K562 (cell line): Measurements from ENCODE around the gene SOX18. TPM values are rescaled to one million over a fixed set of nuclear protein-coding genes. Genes with fewer than 3 reads are reported as not detected.

Experiments used
- GABPB2 ChIP-seq: fragments of 250-450 bp; sonication (Bioruptor Pico); conservative IDR thresholded peaks from 2 replicates; pipeline ENCODE4 v1.5.1; 2021; ENCODE audit warnings: mild to moderate bottlenecking
- HOXB6 ChIP-seq: fragments of 250-450 bp; sonication (Bioruptor Pico); IDR thresholded peaks from 2 replicates; pipeline ENCODE4 v1.5.1; 2022; ENCODE audit warnings: mild to moderate bottlenecking, borderline replicate concordance
- IFI16 ChIP-seq: fragments of 250-450 bp; sonication (Bioruptor Pico); IDR thresholded peaks from 2 replicates; pipeline ENCODE4 v2.1.2; 2022; ENCODE audit warnings: mild to moderate bottlenecking, inconsistent platforms
- IRF1 ChIP-seq: sonication (generic); formaldehyde crosslinking; IDR thresholded peaks from 2 replicates; pipeline ENCODE4 v1.8.0; 2022; ENCODE audit warnings: missing genetic modification reagents, mild to moderate bottlenecking, borderline replicate concordance
- JUNB ChIP-seq: fragments of 450-650 bp; formaldehyde crosslinking; conservative IDR thresholded peaks from 2 replicates; pipeline ENCODE4 v1.4.0; 2020; ENCODE audit warnings: mild to moderate bottlenecking
- KAT8 ChIP-seq: fragments of 450-650 bp; IDR thresholded peaks from 2 replicates; pipeline ENCODE4 v1.6.1; 2016; ENCODE audit warnings: low read depth, mild to moderate bottlenecking
- NUFIP1 ChIP-seq: fragments of 450-650 bp; IDR thresholded peaks from 2 replicates; pipeline ENCODE4 v1.6.1; 2018; ENCODE audit not compliant: partially characterized antibody
- TSHZ1 ChIP-seq: fragments of 250-450 bp; sonication (Bioruptor Pico); IDR thresholded peaks from 2 replicates; pipeline ENCODE4 v1.4.0; 2020; ENCODE audit warnings: mild to moderate bottlenecking, moderate library complexity
- ZNF318 ChIP-seq, 2 experiments: fragments of 450-650 bp; IDR thresholded peaks; 2 replicates each; pipeline ENCODE4 v1.6.1; 2016; ENCODE audit warnings: mild to moderate bottlenecking in 2 of 2, borderline replicate concordance in 1 of 2, low read depth in 1 of 2, moderate library complexity in 1 of 2
- ZNF512 ChIP-seq: IDR thresholded peaks from 2 replicates; pipeline ENCODE4 v1.6.1; 2016; ENCODE audit warnings: missing genetic modification characterization, missing compliant biosample characterization
- ZNF589 ChIP-seq: fragments of 200-800 bp; sonication (Bioruptor generic); IDR thresholded peaks from 2 replicates; pipeline ENCODE4 v1.6.1; 2016; ENCODE audit warnings: low read depth, missing genetic modification characterization, missing compliant biosample characterization
- polyA plus RNA-seq, 8 experiments: library from polyadenylated mRNA; depleted of rRNA in 4 of 8; stranded (reverse) in 5 of 8; unstranded in 3 of 8; fragments of >200 nt; fragmentation: Nextera tagmentation in 2 of 8; fragmentation: Illumina TruSeq in 1 of 8; extraction: Ambion mirVana in 2 of 8; extraction: Trizol in 1 of 8; gene quantifications; 2 replicates each; pipeline versions ENCODE4 v1.2.1 to v1.2.3, GENCODE V29; 2011 to 2014; ENCODE audit warnings: inconsistent platforms in 1 of 8, missing spikeins in 1 of 8
- total RNA-seq, 7 experiments: library from RNA; depleted of rRNA in 6 of 7; stranded (reverse); fragments of >200 nt in 6 of 7; fragmentation: Illumina TruSeq in 2 of 7; extraction: Trizol in 2 of 7; gene quantifications; 2 replicates each; pipeline versions ENCODE4 v1.2.1 to v1.2.3, GENCODE V29; 2011 to 2021; ENCODE audit warnings: low replicate concordance in 1 of 7

Gene SOX18
- total and polyA plus RNA-seq, 9 of the 15 experiments (the other 6 are each of a cell fraction or from before 2014, with no cell fraction given): 0.15 to 19.8 (median 0.33) TPM

- no peak for TF ChIP-seq ZNF512
- TF ChIP-seq IFI16: no peak
- TF ChIP-seq ZNF589 (CRISPR knock-in tag): no peak
- TF ChIP-seq KAT8: no peak
- TF ChIP-seq GABPB2 (CRISPR knock-in tag): no peak
- no peak for TF ChIP-seq ZNF318 (IDR thresholded peaks at IDR 0.05; ENCODE audit: borderline replicate concordance in 1 of 2, low read depth in 1 of 2)
- no peak for TF ChIP-seq IRF1 (CRISPR knock-in tag)
- no peak for TF ChIP-seq HOXB6 (CRISPR knock-in tag)
- no peak for TF ChIP-seq NUFIP1
- TF ChIP-seq JUNB: no peak
- TF ChIP-seq TSHZ1: no peak
Measured at GRCh38 chr20:64038565-64039292, 10.7 kb downstream of the SOX18 start (continued).
